OCI-LY7 (cell line): ENCODE results near the gene B4GALT4.

Source experiments
- EZH2phosphoT487 ChIP-seq: fragments of 200-600 bp; sonication (generic); IDR thresholded peaks from 2 replicates; pipeline ENCODE4 v1.6.1; 2018; ENCODE audit warnings: low read depth, borderline replicate concordance, mild to moderate bottlenecking, mixed run types, antibody characterized with exemption, low read length, moderate library complexity, mixed read lengths
- TF ChIP-seq, protein P1 (sequence below): fragments of 200-600 bp; sonication (generic); conservative IDR thresholded peaks from 2 replicates; pipeline ENCODE4 v1.5.1; 2014; ENCODE audit warnings: mild to moderate bottlenecking, antibody characterized with exemption, low read length, moderate library complexity, mixed read lengths

DNA sequence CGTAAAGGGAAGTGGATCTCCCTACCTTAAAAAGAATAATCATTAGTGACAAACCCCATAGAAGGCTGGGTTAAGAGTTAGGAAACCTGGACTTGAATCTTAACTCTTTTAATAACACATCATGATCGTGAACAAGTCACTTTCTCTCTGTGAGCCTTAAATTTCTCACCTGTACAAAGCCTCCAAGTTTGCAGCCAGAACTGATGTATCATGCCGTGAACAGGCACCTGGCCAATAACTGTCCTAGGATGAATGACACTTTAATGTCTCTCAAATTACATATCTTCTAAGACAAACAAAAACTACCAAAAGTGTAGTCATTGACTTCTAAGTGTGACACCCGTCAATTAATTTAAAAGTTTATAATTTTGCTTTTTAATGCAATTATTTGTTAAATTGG, 63.4 kb downstream of the B4GALT4 start:
- TF ChIP-seq, protein P1, sequence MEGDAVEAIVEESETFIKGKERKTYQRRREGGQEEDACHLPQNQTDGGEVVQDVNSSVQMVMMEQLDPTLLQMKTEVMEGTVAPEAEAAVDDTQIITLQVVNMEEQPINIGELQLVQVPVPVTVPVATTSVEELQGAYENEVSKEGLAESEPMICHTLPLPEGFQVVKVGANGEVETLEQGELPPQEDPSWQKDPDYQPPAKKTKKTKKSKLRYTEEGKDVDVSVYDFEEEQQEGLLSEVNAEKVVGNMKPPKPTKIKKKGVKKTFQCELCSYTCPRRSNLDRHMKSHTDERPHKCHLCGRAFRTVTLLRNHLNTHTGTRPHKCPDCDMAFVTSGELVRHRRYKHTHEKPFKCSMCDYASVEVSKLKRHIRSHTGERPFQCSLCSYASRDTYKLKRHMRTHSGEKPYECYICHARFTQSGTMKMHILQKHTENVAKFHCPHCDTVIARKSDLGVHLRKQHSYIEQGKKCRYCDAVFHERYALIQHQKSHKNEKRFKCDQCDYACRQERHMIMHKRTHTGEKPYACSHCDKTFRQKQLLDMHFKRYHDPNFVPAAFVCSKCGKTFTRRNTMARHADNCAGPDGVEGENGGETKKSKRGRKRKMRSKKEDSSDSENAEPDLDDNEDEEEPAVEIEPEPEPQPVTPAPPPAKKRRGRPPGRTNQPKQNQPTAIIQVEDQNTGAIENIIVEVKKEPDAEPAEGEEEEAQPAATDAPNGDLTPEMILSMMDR = no peak
- no peak for TF ChIP-seq EZH2phosphoT487
